ENCODE data around the gene FBXO2. TPM values are rescaled to one million over a fixed set of nuclear protein-coding genes. Genes with fewer than 3 reads are reported as not detected.

FBXO2 gene
- total RNA-seq, 1 experiment from 2014 or later = not detected

DNA sequence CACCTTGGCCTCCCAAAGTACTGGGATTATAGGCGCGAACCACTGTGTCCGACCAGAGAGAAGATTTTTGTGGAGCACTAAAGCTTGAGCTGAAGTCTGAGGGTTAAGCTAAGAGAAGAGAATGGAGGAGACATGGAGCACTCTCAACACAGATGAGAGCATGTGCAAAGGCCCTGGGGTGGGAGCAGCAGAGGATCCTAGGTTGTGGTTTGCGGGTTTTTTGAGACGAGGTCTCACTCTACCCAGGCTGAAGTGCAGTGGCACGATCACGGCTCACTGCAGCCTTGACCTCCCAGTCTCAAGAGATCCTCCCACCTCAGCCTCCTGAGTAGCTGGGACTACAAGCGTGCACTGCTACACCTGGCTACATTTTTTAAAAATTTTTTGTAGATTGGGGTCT is 30.5 kb downstream of the FBXO2 start:
- no peak overlapping the region for H3K4me3 ChIP-seq (ENCODE audit: low read depth, low read length, poor library complexity, severe bottlenecking)
- peaks cover 11% of the 10 kb centered on the region for H3K27me3 ChIP-seq (replicated peaks; ENCODE audit: insufficient read depth, low read depth, low read length, poor library complexity)
- TF ChIP-seq EZH2 (IDR thresholded peaks at IDR 0.05; ENCODE audit: borderline replicate concordance, low read depth, low read length, poor library complexity, severe bottlenecking) = no peak
- TF ChIP-seq, protein P1, sequence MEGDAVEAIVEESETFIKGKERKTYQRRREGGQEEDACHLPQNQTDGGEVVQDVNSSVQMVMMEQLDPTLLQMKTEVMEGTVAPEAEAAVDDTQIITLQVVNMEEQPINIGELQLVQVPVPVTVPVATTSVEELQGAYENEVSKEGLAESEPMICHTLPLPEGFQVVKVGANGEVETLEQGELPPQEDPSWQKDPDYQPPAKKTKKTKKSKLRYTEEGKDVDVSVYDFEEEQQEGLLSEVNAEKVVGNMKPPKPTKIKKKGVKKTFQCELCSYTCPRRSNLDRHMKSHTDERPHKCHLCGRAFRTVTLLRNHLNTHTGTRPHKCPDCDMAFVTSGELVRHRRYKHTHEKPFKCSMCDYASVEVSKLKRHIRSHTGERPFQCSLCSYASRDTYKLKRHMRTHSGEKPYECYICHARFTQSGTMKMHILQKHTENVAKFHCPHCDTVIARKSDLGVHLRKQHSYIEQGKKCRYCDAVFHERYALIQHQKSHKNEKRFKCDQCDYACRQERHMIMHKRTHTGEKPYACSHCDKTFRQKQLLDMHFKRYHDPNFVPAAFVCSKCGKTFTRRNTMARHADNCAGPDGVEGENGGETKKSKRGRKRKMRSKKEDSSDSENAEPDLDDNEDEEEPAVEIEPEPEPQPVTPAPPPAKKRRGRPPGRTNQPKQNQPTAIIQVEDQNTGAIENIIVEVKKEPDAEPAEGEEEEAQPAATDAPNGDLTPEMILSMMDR (conservative IDR thresholded peaks at IDR 0.05; ENCODE audit: low read depth, low read length) = no peak
- BruUV-seq (replicated peaks) = no TSS peak
- ChIA-PET CTCF (no interaction called here), POLR2A (ENCODE audit: low non-redundant PET) (no interaction called here)
- no peaks in the 10 kb centered on the region for H3K36me3 ChIP-seq (ENCODE audit: insufficient read depth, low read length, poor library complexity, severe bottlenecking)
- DNase-seq (ENCODE audit: low spot score) = no peak
- intact Hi-C loops (cut with micrococcal nuclease; ENCODE audit: unreplicated experiment) = no loop called here
- H3K9me3 ChIP-seq (ENCODE audit: low read depth, low read length, poor library complexity, severe bottlenecking) = no peaks in the 10 kb centered on the region
- no peak overlapping the region for H3K27ac ChIP-seq (ENCODE audit: low read depth, low read length, poor library complexity, severe bottlenecking)
- no peaks in the 10 kb centered on the region for H3K4me1 ChIP-seq (ENCODE audit: insufficient read depth, low read length, poor library complexity, severe bottlenecking)

DNA sequence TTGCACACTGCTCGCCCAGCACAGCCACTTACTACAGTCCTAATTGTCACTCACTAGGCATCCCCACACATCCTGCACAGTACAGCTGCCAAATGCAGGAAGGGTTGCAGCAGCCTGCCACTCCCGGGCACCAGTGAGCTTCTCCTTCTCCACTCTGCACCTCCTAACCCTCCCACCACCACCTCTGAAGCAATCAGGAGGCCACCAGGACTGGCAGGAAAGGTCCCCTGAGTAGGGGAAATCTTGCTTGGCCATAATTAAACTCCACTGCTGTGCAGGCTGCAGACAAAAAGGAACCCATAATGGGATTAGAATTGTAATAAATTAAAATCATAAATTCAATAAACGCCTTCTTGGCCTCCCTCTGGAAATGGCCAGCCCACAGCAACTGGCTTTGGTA is 31.8 kb downstream of the FBXO2 start:
- Histone ChIP-seq H3K4me1 (ENCODE audit: insufficient read depth, low read length, poor library complexity, severe bottlenecking) (no peaks in the 10 kb centered on the region), H3K9me3 (ENCODE audit: low read depth, low read length, poor library complexity, severe bottlenecking) (no peaks in the 10 kb centered on the region), H3K36me3 (ENCODE audit: insufficient read depth, low read length, poor library complexity, severe bottlenecking) (no peaks in the 10 kb centered on the region), H3K27me3 (replicated peaks; ENCODE audit: insufficient read depth, low read depth, low read length, poor library complexity) (peaks cover 7% of the 10 kb centered on the region), H3K27ac (ENCODE audit: low read depth, low read length, poor library complexity, severe bottlenecking) (no peak overlapping the region), H3K4me3 (ENCODE audit: low read depth, low read length, poor library complexity, severe bottlenecking) (no peak overlapping the region)
- TF ChIP-seq, protein P1 (conservative IDR thresholded peaks at IDR 0.05; ENCODE audit: low read depth, low read length) = no peak
- TF ChIP-seq EZH2 (IDR thresholded peaks at IDR 0.05; ENCODE audit: borderline replicate concordance, low read depth, low read length, poor library complexity, severe bottlenecking) = no peak
- DNase-seq (ENCODE audit: low spot score) = no peak
- CTCF ChIA-PET = no interaction called here
- POLR2A ChIA-PET (ENCODE audit: low non-redundant PET) = no interaction called here
- intact Hi-C loops (cut with micrococcal nuclease; ENCODE audit: unreplicated experiment) = no loop called here
- no TSS peak for BruUV-seq (replicated peaks)

DNA sequence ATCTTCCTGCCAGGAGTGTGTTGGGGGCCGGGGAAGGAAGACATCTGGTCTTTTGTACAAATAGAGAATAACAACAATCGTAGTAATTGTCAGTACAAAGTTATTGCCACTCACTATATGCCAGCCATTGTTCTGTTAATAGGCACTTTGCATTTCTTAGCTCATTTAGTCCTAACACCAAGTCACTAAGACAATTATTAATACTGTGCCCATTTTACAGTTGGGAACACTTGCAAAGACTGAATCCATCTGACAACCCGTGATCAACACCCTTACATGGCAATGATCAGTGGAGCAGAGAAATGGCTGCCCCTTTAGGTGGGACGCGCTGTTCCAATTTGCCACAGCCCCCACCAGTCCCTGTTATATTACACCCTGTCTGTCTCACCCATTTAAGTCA is 33.3 kb downstream of the FBXO2 start:
- ChIA-PET POLR2A (ENCODE audit: low non-redundant PET) (no interaction called here), CTCF (no interaction called here)
- Histone ChIP-seq H3K36me3 (ENCODE audit: insufficient read depth, low read length, poor library complexity, severe bottlenecking) (no peaks in the 10 kb centered on the region), H3K4me3 (ENCODE audit: low read depth, low read length, poor library complexity, severe bottlenecking) (no peak overlapping the region), H3K27ac (ENCODE audit: low read depth, low read length, poor library complexity, severe bottlenecking) (no peak overlapping the region), H3K27me3 (replicated peaks; ENCODE audit: insufficient read depth, low read depth, low read length, poor library complexity) (peaks cover 13% of the 10 kb centered on the region), H3K4me1 (ENCODE audit: insufficient read depth, low read length, poor library complexity, severe bottlenecking) (no peaks in the 10 kb centered on the region), H3K9me3 (ENCODE audit: low read depth, low read length, poor library complexity, severe bottlenecking) (no peaks in the 10 kb centered on the region)
- DNase-seq (ENCODE audit: low spot score) = no peak
- intact Hi-C loops (cut with micrococcal nuclease; ENCODE audit: unreplicated experiment) = no loop called here
- TF ChIP-seq EZH2 (IDR thresholded peaks at IDR 0.05; ENCODE audit: borderline replicate concordance, low read depth, low read length, poor library complexity, severe bottlenecking) = no peak
- TF ChIP-seq, protein P1 (conservative IDR thresholded peaks at IDR 0.05; ENCODE audit: low read depth, low read length) = no peak
- no TSS peak for BruUV-seq (replicated peaks)
